Gastroesophageal sphincter (tissue), 3 donors: ENCODE measurements around the gene TRAPPC8.

Source experiments
- CTCF ChIP-seq, 4 experiments: fragments of 200-600 bp in 2 of 4; fragments of 450-650 bp in 2 of 4; sonication (generic) in 1 of 4; IDR thresholded peaks; one replicate each; pipeline ENCODE4 v1.5.1; 2017 to 2019; ENCODE audit warnings: antibody characterized with exemption in 4 of 4, mild to moderate bottlenecking in 2 of 4, moderate library complexity in 2 of 4
- EP300 ChIP-seq: sonication (generic); formaldehyde crosslinking; IDR thresholded peaks from one replicate; pipeline ENCODE4 v1.6.1; 2017; ENCODE audit warnings: antibody characterized with exemption, mild to moderate bottlenecking
- POLR2A ChIP-seq, 2 donors: fragments of 450-650 bp; IDR thresholded peaks; one replicate each; pipeline ENCODE4 v1.6.1; 2017; ENCODE audit warnings: antibody characterized with exemption in 2 of 2, mild to moderate bottlenecking in 2 of 2, moderate library complexity in 1 of 2

- no peak for TF ChIP-seq POLR2A (IDR thresholded peaks at IDR 0.05)
- TF ChIP-seq CTCF (IDR thresholded peaks at IDR 0.05), result no peak
- no peak for TF ChIP-seq EP300
Measured at GRCh38 chr18:31892936-31893335, 50.0 kb downstream of the TRAPPC8 start.
